Activated naive CD8-positive, alpha-beta T cell treated with anti-CD3 and anti-CD28 coated beads for 36 hours (primary cell): ENCODE results near the gene PIP5KL1. TPM values are rescaled to one million over a fixed set of nuclear protein-coding genes. Genes with fewer than 3 reads are reported as not detected.

Source experiments
- DNase-seq: peaks from one replicate; pipeline ENCODE4 v3.0.0; 2021
- H3K27ac Mint-ChIP-seq: one replicate; pipeline ENCODE4 v1.8.0; 2022; ENCODE audit warnings: mild to moderate bottlenecking, moderate library complexity, mixed read lengths
- H3K27me3 Mint-ChIP-seq: one replicate; pipeline ENCODE4 v1.8.0; 2022; ENCODE audit warnings: mild to moderate bottlenecking, mixed read lengths
- H3K36me3 Mint-ChIP-seq: one replicate; pipeline ENCODE4 v1.8.0; 2021; ENCODE audit warnings: mild to moderate bottlenecking, mixed read lengths
- H3K4me1 Mint-ChIP-seq: one replicate; pipeline ENCODE4 v1.8.0; 2021; ENCODE audit warnings: mixed read lengths
- H3K4me3 Mint-ChIP-seq: one replicate; pipeline ENCODE4 v1.8.0; 2022; ENCODE audit warnings: mild to moderate bottlenecking, moderate library complexity, mixed read lengths
- H3K9me3 Mint-ChIP-seq: one replicate; pipeline ENCODE4 v1.8.0; 2022; ENCODE audit warnings: mixed read lengths
- total RNA-seq, 2 experiments: library from RNA; stranded (reverse); gene quantifications; one replicate each; pipeline ENCODE4 v1.2.3, GENCODE V29; 2021

Gene PIP5KL1
- total RNA-seq, result 1 to 10 TPM; 2.3 to 3.2 TPM

GRCh38 chr9:127930231-127931091 is at the start of gene PIP5KL1:
Gene PIP5KL1, minus strand, starts transcription at chr9:127930777. Its CDS starts 25 bp downstream, at chr9:127930752.
- H3K27ac Mint-ChIP-seq, result peak within 1 kb of the TSS; percentile 30
- H3K4me3 Mint-ChIP-seq, result peak within 1 kb of the TSS; percentile 42
- H3K36me3 Mint-ChIP-seq, result peaks cover 7% of the 10 kb centered on the region
- DNase-seq, result peak; percentile 78
- peaks cover 19% of the 10 kb centered on the region for H3K4me1 Mint-ChIP-seq
- H3K27me3 Mint-ChIP-seq, result peaks cover 5% of the 10 kb centered on the region
- H3K9me3 Mint-ChIP-seq, result no peaks in the 10 kb centered on the region

- H3K27ac Mint-ChIP-seq, result peak overlapping the region; percentile 95
- H3K36me3 Mint-ChIP-seq, result peaks cover 22% of the 10 kb centered on the region
- no peaks in the 10 kb centered on the region for H3K27me3 Mint-ChIP-seq
- H3K4me3 Mint-ChIP-seq, result peak overlapping the region; percentile 96
- H3K4me1 Mint-ChIP-seq, result peaks cover 52% of the 10 kb centered on the region
- no peaks in the 10 kb centered on the region for H3K9me3 Mint-ChIP-seq
- peak; percentile 69 for DNase-seq
Observed at GRCh38 chr9:127980060-127980705, 49.6 kb upstream of the PIP5KL1 start.

GRCh38 chr9:127979333-127980059 is 48.9 kb upstream of the PIP5KL1 start:
- peak; percentile 59 for DNase-seq
- H3K36me3 Mint-ChIP-seq, result peaks cover 26% of the 10 kb centered on the region
- peaks cover 54% of the 10 kb centered on the region for H3K4me1 Mint-ChIP-seq
- no peaks in the 10 kb centered on the region for H3K9me3 Mint-ChIP-seq
- H3K27ac Mint-ChIP-seq, result peak overlapping the region; percentile 95
- no peaks in the 10 kb centered on the region for H3K27me3 Mint-ChIP-seq
- peak overlapping the region; percentile 96 for H3K4me3 Mint-ChIP-seq

GRCh38 chr9:127979015-127979332 is 48.4 kb upstream of the PIP5KL1 start:
- Mint-ChIP-seq H3K4me1 (peaks cover 58% of the 10 kb centered on the region), H3K27me3 (no peaks in the 10 kb centered on the region), H3K36me3 (peaks cover 30% of the 10 kb centered on the region), H3K4me3 (peak overlapping the region; percentile 96), H3K27ac (peak overlapping the region; percentile 95), H3K9me3 (no peaks in the 10 kb centered on the region)
- DNase-seq, result no peak

GRCh38 chr9:127977884-127978647 is 47.5 kb upstream of the PIP5KL1 start:
- Mint-ChIP-seq H3K9me3 (no peaks in the 10 kb centered on the region), H3K27me3 (no peaks in the 10 kb centered on the region), H3K36me3 (peaks cover 30% of the 10 kb centered on the region), H3K4me1 (peaks cover 57% of the 10 kb centered on the region), H3K4me3 (peak overlapping the region; percentile 96), H3K27ac (peak overlapping the region; percentile 95)
- DNase-seq, result no peak

GRCh38 chr9:127977009-127977883 is 46.7 kb upstream of the PIP5KL1 start:
- H3K4me1 Mint-ChIP-seq, result peaks cover 57% of the 10 kb centered on the region
- peaks cover 30% of the 10 kb centered on the region for H3K36me3 Mint-ChIP-seq
- H3K4me3 Mint-ChIP-seq, result peak overlapping the region; percentile 96
- H3K27ac Mint-ChIP-seq, result peak overlapping the region; percentile 95
- no peaks in the 10 kb centered on the region for H3K27me3 Mint-ChIP-seq
- no peak for DNase-seq
- no peaks in the 10 kb centered on the region for H3K9me3 Mint-ChIP-seq

- H3K9me3 Mint-ChIP-seq, result no peaks in the 10 kb centered on the region
- DNase-seq, result no peak
- H3K4me1 Mint-ChIP-seq, result peaks cover 59% of the 10 kb centered on the region
- peaks cover 30% of the 10 kb centered on the region for H3K36me3 Mint-ChIP-seq
- H3K4me3 Mint-ChIP-seq, result peak overlapping the region; percentile 96
- H3K27ac Mint-ChIP-seq, result peak overlapping the region; percentile 95
- no peaks in the 10 kb centered on the region for H3K27me3 Mint-ChIP-seq
Observed at GRCh38 chr9:127976498-127976897, 45.9 kb upstream of the PIP5KL1 start.

GRCh38 chr9:127975376-127976315 is 45.1 kb upstream of the PIP5KL1 start:
- peaks cover 30% of the 10 kb centered on the region for H3K36me3 Mint-ChIP-seq
- peak overlapping the region; percentile 96 for H3K4me3 Mint-ChIP-seq
- peak overlapping the region; percentile 95 for H3K27ac Mint-ChIP-seq
- H3K27me3 Mint-ChIP-seq, result no peaks in the 10 kb centered on the region
- no peak for DNase-seq
- no peaks in the 10 kb centered on the region for H3K9me3 Mint-ChIP-seq
- H3K4me1 Mint-ChIP-seq, result peaks cover 65% of the 10 kb centered on the region

GRCh38 chr9:127974769-127975261 is 44.2 kb upstream of the PIP5KL1 start:
- Mint-ChIP-seq H3K36me3 (peaks cover 31% of the 10 kb centered on the region), H3K4me1 (peaks cover 73% of the 10 kb centered on the region), H3K27me3 (no peaks in the 10 kb centered on the region), H3K9me3 (no peaks in the 10 kb centered on the region), H3K4me3 (peak overlapping the region; percentile 96), H3K27ac (peak overlapping the region; percentile 95)
- DNase-seq, result no peak

GRCh38 chr9:127974001-127974768 is 43.6 kb upstream of the PIP5KL1 start:
- peaks cover 34% of the 10 kb centered on the region for H3K36me3 Mint-ChIP-seq
- DNase-seq, result no peak
- H3K27ac Mint-ChIP-seq, result peak overlapping the region; percentile 95

GRCh38 chr9:127973169-127974000 is 42.8 kb upstream of the PIP5KL1 start:
- peak overlapping the region; percentile 95 for H3K27ac Mint-ChIP-seq
- no peaks in the 10 kb centered on the region for H3K27me3 Mint-ChIP-seq
- DNase-seq, result no peak
- H3K4me1 Mint-ChIP-seq, result peaks cover 87% of the 10 kb centered on the region
- H3K36me3 Mint-ChIP-seq, result peaks cover 31% of the 10 kb centered on the region
- H3K9me3 Mint-ChIP-seq, result no peaks in the 10 kb centered on the region
- peak overlapping the region; percentile 96 for H3K4me3 Mint-ChIP-seq

More at GRCh38 chr9:127974001-127974768, 43.6 kb upstream of the PIP5KL1 start:
- no peaks in the 10 kb centered on the region for H3K27me3 Mint-ChIP-seq
- peaks cover 79% of the 10 kb centered on the region for H3K4me1 Mint-ChIP-seq
- peak overlapping the region; percentile 96 for H3K4me3 Mint-ChIP-seq
- no peaks in the 10 kb centered on the region for H3K9me3 Mint-ChIP-seq
